HG02884 (cell line): ENCODE measurements around the gene CKM.
"Not testable (repeated sequence)": the region's sequence is repeated elsewhere in the genome, so short reads cannot be mapped to it uniquely, and the experiment has no call there.

Source experiments
- ATAC-seq: cut with Tn5 transposase; IDR thresholded peaks from one replicate; pipeline ENCODE4 v1.9.1; 2021; ENCODE audit warnings: mild to moderate bottlenecking, moderate library complexity; ENCODE audit not compliant: unreplicated experiment

The CKM gene

DNA sequence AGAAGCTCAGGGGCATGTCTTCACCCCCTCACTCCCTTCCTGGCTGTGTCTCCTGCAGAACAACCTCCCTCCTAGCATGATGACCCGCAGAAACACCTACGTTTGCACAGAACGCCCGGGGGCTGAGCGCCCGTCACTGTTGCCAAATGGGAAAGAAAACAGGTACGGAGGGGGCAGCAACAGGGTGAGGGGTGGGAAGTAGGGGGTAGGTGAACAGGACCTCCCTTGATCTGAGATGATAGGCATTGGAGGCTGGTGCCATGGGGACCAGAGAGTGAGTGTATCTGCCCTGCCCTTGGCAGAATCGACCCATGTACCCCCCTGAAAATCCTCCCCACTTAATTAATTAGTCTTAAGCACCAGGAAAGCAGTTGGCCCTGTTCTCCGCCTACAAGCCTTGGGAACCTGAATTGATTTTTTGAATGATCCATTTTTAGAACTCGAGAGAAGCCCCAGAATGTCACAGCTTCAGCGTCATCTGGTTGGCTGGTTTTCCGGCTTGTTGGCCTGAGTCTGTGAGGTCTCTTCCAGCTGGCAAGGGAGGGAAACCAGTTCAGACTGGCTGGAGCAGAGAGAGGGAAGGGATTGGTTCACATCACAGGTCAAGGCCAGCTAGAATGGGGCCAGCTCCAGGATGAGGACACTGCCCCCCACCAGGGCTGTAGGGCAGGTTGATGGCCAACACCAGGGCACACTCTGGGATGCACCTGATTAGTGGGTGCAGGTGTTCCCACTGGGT lies 28.2 kb downstream of the CKM start:
- ATAC-seq: no peak

DNA sequence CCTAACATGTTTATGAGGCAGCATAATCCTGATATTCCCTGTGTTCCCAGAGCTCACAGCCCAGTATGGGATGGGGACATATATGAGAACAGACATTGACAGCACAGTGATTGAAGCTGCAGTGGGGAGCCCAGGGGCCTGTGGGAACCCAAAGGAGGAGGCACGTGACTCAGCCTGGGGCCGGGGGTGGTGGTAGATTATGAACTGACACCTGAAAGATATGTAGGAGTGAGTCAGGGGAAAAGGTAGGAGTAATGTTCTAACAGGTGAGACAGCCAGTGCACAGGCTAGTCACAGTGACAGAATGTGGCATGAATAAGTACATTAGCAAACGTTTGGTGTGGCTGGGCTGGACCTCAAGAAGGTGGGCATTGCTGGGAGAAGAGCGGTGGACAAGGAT lies 29.0 kb downstream of the CKM start:
- ATAC-seq: no peak

DNA sequence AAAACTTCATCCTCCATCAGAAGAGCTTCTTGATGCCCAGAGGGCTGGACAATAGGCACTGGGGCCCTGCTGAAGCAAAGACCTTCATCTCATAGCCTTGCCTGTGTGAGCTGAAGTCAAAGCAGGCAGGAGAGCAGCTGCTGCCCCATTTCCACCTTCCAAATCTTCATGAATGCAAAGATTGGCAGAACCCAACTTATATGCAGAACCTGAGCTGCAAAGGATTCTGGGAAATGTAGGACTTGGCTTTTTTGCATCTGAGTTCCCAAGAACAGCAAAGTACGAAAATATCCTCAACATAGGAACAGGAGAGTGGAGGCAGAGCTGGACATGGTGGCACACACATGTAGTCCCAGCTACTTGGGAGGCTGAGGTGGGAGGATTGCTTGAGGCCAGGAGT lies 30.8 kb downstream of the CKM start:
- no peak for ATAC-seq

DNA sequence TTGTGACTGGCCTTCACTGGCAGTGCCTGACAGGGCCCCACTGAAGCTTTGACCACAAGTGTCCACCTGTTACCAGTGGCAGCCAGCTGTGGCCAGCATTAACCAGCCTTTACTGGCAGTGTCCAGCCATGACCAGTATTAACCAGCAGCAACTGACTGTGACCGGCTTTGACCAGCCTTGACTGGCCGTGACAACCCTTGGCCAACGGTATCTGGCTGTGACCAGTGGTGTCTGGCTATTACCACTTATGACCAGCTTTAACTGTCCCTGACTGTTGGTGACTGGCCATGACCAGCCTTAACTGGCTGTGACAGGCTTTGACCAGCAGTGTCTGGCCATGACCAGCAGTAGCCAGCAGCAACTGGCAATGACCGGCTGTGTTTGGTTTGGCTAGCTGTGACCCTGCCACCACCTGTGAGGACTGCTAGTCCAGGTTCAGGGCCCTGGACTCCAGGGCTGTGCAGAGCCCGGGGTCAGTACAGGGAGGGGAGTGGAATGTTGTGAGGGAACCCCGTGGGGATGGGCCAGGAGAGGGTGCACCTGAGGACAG lies 32.2 kb downstream of the CKM start:
- no peak for ATAC-seq

DNA sequence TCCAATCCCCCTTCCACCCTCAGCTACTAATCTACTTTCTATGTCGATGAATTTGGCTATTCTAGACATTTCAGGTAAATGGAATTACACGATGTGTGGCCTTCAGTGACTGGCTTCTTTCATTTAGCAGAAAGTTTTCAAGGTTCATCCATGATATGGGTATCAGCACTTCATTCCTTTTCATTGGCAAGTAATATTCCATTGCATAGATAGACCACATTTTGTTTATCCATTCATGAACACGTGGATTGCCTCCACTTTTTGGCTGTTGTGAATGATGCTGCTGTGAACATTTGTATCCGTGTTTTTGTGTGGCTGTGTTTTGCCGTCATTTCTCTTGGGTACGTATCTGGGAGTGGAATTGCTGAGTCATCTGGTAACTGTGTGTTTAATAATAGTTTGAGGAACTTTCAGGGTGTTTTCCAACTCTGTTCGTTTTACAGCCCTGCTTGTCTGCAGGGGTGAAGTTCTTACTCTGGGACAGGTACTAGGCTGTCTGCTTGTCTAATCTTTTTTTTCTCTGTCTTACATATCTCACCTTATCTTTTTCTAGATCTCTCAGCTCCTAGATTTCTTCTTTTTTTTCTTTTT lies 39.1 kb downstream of the CKM start:
- no peak for ATAC-seq

DNA sequence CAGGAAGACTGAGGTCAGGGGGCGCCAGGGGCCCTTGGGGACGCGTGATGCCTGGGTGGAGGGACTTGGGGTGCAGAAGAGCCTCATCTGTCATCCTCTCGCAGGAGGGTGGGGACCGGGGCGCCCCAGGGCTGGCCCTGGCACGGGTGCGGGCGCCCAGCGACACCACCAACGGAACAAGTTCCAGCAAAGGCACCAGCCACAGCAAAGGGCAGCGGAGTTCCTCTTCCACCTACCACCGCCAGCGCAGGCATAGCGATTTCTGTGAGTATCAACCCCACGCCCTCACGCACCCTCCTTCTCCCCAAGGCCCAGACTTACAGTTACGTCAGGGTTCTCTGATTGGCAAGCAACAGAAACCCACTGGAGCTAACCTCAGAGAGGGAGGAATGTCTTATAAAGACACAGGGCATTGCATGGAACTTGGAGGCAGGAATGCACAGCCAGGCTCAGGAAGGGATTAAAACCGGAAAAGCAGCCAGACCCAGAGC lies 42.2 kb downstream of the CKM start:
- ATAC-seq: no peak

DNA sequence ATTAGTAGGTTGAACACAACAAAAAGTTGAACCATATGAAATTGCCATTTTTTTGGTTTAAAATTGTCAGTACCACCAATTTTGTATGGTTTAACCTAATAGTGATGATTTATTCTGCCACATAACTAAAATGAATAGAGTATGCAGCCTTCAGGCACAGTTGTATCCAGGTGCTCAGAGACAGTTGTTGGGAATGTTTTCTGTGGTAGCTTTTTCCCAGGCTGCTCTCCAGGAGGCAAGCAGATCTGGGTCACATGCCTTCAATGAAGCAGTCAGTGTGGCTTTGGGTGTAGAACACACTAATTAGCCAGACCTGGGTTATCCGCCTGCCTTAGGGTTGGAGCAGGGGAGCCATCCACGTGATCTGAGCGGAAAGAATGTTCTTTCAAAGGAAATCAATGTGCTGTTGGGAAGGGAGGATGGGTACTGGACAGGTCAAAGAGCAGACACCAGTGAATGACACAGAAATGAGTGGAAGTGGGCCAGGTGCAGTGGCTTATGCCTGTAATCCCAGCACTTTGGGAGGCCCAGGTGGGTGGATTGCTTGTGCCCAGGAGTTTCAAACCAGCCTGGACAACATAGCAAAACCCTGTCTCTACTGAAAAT lies 43.0 kb downstream of the CKM start:
- no peak for ATAC-seq

DNA sequence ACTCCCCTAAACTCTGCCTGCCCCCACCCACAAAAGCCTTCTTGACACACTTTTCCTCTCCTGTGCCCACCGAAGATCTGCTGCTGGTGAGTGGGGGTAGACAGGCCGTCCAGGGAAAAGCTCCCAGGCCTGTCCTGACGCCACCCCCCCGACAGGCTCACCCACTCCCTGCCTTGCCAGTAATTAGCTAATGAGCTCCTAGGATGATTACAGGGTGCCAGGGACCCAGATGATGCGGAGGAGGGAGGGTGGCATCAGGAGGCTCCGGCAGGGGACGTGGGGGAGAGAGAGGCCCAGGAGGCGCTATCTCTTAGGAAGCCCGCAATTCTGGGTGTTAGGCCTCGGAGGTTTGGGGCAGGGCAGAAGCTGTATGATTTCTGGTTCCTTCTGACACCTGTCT lies 44.6 kb downstream of the CKM start:
- ATAC-seq: no peak

DNA sequence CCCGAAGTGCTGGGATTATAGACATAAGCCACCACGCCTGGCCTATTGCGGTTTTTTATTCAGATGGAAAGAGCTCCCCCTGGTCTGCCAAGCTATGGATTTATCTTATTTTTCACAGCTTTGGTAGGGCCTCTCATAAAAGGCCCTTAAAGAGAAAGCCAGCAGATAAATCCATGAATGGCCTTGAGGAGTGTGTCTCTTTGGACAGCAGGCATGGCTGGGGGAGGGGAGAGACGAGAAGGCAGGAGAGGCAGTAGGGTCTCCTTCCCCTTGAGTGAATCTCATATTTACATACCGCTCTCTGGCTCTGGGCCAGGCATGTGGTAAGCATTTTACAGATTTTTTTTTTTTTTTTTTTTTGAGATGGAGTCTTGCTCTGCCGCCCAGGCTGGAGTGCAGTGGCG lies 46.4 kb downstream of the CKM start:
- no peak for ATAC-seq

DNA sequence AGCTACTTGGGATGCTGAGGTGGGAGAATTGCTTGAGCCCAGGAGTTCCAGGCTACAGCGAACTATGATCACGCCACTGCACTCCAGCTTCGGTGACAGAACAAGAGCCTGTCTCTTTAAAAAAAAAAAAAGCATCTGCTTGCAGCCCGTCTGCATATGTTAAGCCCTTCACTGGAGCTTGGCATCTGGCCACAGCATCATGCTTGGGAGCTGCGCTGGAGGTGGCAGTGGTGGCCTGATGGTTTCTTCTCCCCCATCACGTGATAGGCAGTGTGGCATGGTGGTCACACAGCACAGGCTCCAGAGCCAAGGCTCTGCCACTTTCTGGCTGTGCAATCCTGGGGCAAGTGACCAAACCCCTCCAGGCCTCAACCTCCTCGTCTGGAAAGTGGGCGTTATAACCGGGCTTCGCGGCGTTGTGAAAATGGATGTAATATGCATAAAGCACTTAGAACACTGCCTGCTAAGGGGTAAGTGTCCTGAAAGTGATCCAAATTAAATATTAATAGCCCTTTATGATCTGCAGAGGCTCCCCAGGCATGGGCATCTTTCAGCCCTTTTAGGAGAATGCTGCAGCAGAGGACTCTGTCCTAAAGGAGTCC lies 47.2 kb downstream of the CKM start:
- ATAC-seq: no peak

DNA sequence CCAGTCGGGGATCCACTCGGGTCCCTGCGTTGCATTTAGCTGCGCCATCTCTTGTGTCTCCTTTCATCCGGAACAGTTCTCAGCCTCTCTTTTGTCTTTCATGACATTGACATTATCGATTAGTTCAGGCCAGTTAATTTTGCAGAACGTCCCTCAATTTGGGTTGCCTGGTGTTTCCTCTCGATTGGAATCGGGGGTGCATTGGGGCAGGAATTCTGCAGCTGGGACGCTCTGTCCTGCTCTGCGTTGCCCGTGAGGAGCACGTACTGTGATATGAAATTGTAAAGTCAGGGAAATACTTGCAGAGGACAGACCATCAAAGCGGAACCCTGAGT lies 49.2 kb downstream of the CKM start:
- ATAC-seq: no peak

DNA sequence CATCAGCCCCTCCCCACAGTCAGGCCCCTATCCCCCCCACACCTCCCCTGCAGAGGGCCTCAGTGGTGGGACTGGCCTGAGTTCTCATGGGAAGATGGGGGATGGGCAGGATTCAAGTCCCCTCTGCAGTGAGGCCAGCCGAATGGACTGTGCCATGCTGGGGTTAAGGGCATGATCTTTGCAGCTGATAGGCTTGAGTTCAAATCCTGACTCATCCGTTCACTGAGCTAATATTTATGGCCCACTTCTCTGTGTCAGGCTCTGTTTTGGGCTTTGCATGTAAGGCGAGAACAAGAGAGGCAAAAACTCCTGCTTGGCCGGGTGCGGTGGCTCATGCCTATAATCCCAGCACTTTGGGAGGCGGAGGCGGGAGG lies 51.0 kb downstream of the CKM start:
- ATAC-seq: no peak

DNA sequence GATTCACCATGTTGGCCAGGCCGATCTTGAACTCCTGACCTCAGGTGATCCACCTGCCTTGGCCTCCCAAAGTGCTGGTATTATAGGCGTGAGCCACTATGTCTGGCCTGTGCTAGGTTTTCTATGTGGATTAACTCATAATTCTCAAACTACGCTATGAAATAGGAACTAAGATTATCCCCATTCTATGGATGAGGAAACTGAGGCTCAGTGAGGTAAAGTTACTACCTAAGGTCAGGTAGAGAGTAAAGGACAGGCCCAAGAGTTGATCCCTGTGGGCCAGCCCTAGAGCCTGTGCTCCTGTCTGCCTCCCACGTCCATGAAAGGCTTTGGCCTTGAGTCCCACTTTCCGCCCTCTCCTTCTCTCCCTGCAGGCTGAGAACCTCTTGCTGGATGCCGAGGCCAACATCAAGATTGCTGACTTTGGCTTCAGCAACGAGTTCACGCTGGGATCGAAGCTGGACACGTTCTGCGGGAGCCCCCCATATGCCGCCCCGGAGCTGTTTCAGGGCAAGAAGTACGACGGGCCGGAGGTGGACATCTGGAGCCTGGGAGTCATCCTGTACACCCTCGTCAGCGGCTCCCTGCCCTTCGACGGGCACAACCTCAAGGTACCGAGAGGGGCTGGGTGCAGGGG lies 51.5 kb downstream of the CKM start:
- ATAC-seq: no peak

DNA sequence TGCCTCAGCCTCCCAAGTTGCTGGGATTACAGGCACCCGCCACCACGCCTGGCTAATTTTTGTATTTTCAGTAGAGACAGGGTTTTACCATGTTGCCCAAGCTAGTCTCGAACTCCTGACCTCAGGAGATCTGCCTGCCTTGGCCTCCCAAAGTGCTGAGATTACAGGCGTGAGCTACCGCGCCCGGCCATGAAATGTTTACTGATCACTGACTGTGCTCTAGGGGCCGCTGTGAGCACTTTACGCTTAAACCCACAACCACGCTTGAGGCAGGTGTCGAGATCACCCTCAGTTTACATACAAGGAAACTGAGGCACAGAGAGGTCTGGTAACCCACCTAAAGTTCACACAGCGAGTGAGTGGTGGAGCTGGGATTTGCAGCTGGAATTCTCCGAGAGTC lies 52.7 kb downstream of the CKM start:
- ATAC-seq: not testable (repeated sequence)

DNA sequence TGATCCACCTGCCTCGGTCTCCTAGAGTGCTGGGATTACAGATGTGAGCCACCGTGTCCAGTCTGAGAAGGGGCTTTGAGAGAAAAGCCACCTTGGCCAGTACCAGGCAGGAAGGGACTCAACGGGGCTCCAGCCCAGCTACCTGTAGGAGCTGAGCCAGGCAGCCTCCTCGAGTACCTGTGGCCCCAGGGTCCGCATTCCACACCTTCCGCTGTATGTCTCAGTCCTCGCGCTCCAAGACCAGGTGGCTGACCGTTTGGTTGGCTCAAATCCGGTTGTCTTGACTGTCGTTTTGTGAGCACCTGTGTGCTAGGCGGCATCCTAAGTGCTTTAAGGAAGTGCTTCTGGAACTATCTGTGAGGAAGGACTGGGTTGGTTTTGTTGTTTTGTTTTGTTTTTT lies 55.4 kb downstream of the CKM start:
- no peak for ATAC-seq

DNA sequence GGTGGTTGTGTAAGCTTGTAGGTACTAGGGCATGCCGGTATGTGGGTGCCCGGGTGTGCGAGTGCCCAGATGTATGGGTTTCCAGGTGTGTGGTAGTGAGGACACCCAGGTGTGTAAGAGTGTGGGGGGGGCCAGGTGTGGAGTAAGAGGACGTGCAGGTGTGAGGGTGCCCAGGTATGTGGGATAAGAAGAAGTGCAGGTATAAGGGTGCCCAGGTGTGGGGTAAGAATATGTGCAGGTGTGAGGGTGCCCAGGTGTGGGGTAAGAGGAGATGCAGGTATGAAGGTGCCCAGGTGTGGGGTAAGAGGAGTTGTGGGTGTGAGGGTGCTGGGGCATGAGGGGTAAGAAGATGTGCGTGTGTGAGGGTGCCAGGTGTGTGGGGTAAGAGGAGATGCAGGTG lies 57.3 kb downstream of the CKM start:
- no peak for ATAC-seq

DNA sequence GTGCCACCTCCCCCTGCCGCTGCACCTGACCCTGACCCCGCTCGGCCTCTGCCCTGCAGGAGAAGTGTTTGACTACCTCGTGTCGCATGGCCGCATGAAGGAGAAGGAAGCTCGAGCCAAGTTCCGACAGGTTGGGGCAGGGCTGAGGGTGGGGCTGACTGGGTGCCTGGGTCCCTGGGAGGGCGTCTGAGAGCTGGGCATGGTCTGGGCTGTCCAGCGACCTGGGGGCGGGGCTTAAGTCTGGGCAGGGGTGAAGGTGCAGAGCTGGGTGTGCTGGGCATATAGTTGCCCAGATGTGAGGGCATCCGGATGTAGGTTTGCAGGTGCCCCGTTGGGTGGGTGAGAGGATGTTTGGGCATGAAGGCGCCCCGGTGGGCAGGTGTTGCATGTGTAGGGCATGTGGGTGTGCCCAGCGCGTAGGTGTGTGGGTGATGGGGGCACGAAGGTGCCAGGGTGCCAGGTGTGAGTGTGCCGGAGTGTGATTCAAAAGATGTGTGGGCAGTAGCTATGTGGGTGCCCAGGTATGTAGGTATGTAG lies 57.8 kb downstream of the CKM start:
- no peak for ATAC-seq

DNA sequence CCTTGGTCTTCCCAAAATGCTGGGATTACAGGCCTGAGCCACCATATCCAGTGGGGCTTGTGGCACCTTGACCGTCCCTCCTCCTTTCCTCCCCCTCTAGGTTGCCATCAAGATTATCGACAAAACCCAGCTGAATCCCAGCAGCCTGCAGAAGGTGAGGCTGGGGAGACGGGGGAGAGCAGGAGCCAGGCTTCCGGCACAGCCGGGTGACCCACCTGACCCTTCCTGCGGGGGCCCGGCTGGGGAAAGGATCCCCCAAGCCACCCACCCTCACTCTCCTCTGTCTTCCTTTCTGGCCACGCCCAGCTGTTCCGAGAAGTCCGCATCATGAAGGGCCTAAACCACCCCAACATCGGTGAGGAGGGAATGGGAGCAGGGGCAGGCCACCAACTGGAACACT lies 59.7 kb downstream of the CKM start:
- no peak for ATAC-seq

DNA sequence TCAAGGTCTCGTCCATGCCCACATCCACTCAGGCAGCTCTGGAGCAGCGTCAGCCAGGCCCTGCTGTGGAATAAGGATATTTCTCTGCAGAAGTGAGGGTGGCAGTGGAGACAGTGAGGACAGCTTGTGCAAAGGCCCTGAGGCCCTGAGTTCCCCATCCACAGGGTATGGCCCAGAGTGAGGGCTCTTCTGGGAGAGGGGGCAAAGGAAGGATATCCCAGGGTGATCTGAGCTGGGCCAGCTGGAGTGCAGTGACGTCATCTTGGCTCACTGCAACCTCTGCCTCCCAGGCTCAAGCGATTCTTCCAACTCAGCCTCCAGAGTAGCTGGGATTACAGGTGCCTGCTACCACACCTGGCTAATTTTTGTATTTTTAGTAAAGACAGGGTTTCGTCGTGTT lies 60.1 kb downstream of the CKM start:
- no peak for ATAC-seq

DNA sequence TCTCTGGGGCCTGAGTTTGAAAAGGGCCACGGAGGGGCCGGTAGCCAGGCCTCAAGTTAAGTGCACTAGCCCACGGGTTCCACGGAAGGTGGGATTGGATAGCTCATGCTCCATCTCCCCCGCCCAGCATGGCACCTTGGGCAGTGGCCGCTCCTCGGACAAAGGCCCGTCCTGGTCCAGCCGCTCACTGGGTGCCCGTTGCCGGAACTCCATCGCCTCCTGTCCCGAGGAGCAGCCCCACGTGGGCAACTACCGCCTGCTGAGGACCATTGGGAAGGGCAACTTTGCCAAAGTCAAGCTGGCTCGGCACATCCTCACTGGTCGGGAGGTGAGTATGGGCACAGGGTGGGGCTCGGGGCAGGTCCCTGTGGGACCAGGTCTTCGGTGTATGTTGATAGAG lies 63.8 kb downstream of the CKM start:
- ATAC-seq: no peak

DNA sequence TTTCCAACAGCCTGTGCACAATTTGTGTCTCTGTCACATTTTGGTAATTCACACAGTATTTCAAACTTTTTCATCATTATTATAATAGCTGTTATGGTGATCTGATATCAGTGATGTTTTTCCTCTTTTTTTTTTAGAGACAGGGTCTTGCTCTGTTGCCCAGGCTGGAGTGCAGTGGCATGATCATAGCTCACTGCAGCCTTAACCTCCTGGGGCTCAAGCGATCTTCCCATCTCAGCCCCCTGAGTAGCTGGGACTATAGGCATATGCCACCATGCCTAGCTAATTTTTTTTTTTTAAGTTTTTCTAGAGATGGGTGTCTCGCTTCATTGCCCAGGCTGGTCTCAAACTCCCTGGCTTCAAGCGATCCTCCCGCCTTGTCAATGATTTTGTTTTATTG lies 65.8 kb downstream of the CKM start:
- no peak for ATAC-seq
